SK-N-SH treated with all-trans-retinoic acid at 6 μM for 48 hours (cell line): ENCODE data around the gene RFX6.

Experiments
- ATAC-seq: fragments of 200-7000 bp; cut with Tn5 transposase; 3 replicates; pipeline ENCODE4 v1.9.1; 2020; ENCODE audit warnings: mild to moderate bottlenecking, moderate library complexity
- ARNTL ChIP-seq: fragments of 450-650 bp; formaldehyde crosslinking; IDR thresholded peaks from 2 replicates; pipeline ENCODE4 v1.5.0; 2020; ENCODE audit warnings: low read depth, mild to moderate bottlenecking, moderate library complexity, borderline replicate concordance
- BACH2 ChIP-seq: fragments of 250-450 bp; sonication (Bioruptor Pico); IDR thresholded peaks from 2 replicates; pipeline ENCODE4 v1.9.0; 2021; ENCODE audit warnings: mild to moderate bottlenecking, borderline replicate concordance
- CSDC2 ChIP-seq: fragments of 250-450 bp; sonication (Bioruptor Pico); IDR thresholded peaks from 2 replicates; pipeline ENCODE4 v1.5.0; 2020; ENCODE audit warnings: mild to moderate bottlenecking, moderate library complexity
- ESRRG ChIP-seq: fragments of 250-450 bp; sonication (Bioruptor Pico); IDR thresholded peaks from 2 replicates; pipeline ENCODE4 v1.6.1; 2021; ENCODE audit warnings: mild to moderate bottlenecking
- GLIS3 ChIP-seq: fragments of 250-450 bp; sonication (Bioruptor Pico); IDR thresholded peaks from 2 replicates; pipeline ENCODE4 v1.5.0; 2020; ENCODE audit warnings: mild to moderate bottlenecking, moderate library complexity
- ISL1 ChIP-seq: fragments of 250-450 bp; sonication (Bioruptor Pico); IDR thresholded peaks from 2 replicates; pipeline ENCODE4 v2.1.2; 2022; ENCODE audit warnings: mild to moderate bottlenecking, moderate library complexity
- OSR1 ChIP-seq: fragments of 250-450 bp; sonication (Bioruptor Pico); IDR thresholded peaks from 2 replicates; pipeline ENCODE4 v1.8.0; 2022; ENCODE audit warnings: moderate library complexity, mild to moderate bottlenecking, inconsistent platforms
- RARB ChIP-seq: fragments of 250-450 bp; sonication (Bioruptor Pico); IDR thresholded peaks from 2 replicates; pipeline ENCODE4 v1.8.0; 2021; ENCODE audit warnings: mild to moderate bottlenecking, moderate library complexity
- SNAI2 ChIP-seq: fragments of 250-450 bp; sonication (Bioruptor Pico); IDR thresholded peaks from 2 replicates; pipeline ENCODE4 v1.5.0; 2020; ENCODE audit warnings: mild to moderate bottlenecking, moderate library complexity
- TCF4 ChIP-seq: fragments of 250-450 bp; sonication (Bioruptor Pico); IDR thresholded peaks from 2 replicates; pipeline ENCODE4 v1.8.0; 2021; ENCODE audit warnings: mild to moderate bottlenecking, moderate library complexity, borderline replicate concordance
- TOX ChIP-seq: fragments of 250-450 bp; sonication (Bioruptor Pico); IDR thresholded peaks from 2 replicates; pipeline ENCODE4 v1.8.0; 2021; ENCODE audit warnings: mild to moderate bottlenecking, moderate library complexity, borderline replicate concordance
- ZC3H10 ChIP-seq: fragments of 250-450 bp; sonication (Bioruptor Pico); IDR thresholded peaks from 2 replicates; pipeline ENCODE4 v1.5.1; 2021; ENCODE audit warnings: mild to moderate bottlenecking, moderate library complexity
- ZFP3 ChIP-seq: fragments of 250-450 bp; sonication (Bioruptor Pico); IDR thresholded peaks from 2 replicates; pipeline ENCODE4 v1.5.0; 2020; ENCODE audit warnings: mild to moderate bottlenecking, moderate library complexity
- ZFP30 ChIP-seq: fragments of 450-650 bp; formaldehyde crosslinking; IDR thresholded peaks from 2 replicates; pipeline ENCODE4 v1.5.0; 2022; ENCODE audit warnings: mild to moderate bottlenecking, moderate library complexity
- ZNF565 ChIP-seq: fragments of 450-650 bp; formaldehyde crosslinking; conservative IDR thresholded peaks from 2 replicates; pipeline ENCODE4 v1.5.0; 2020; ENCODE audit warnings: low read depth, mild to moderate bottlenecking, moderate library complexity
- ZNF70 ChIP-seq: fragments of 450-650 bp; formaldehyde crosslinking; IDR thresholded peaks from 2 replicates; pipeline ENCODE4 v1.5.0; 2020; ENCODE audit warnings: mild to moderate bottlenecking, moderate library complexity
- ZNF8 ChIP-seq: fragments of 450-650 bp; formaldehyde crosslinking; IDR thresholded peaks from 2 replicates; pipeline ENCODE4 v1.5.0; 2020; ENCODE audit warnings: mild to moderate bottlenecking, moderate library complexity
- TF ChIP-seq, protein P1 (sequence below): fragments of 250-450 bp; sonication (Bioruptor Pico); IDR thresholded peaks from 2 replicates; pipeline ENCODE4 v1.5.1; 2021; ENCODE audit warnings: mild to moderate bottlenecking, moderate library complexity
- TF ChIP-seq, protein P2 (sequence below): fragments of 250-450 bp; sonication (Bioruptor Pico); IDR thresholded peaks from 2 replicates; pipeline ENCODE4 v1.5.0; 2020; ENCODE audit warnings: mild to moderate bottlenecking, moderate library complexity
- TF ChIP-seq, protein P3 (sequence below): fragments of 250-450 bp; sonication (Bioruptor Pico); IDR thresholded peaks from 2 replicates; pipeline ENCODE4 v1.8.0; 2020; ENCODE audit warnings: mild to moderate bottlenecking, moderate library complexity, borderline replicate concordance
- TF ChIP-seq, protein P4 (sequence below): fragments of 250-450 bp; sonication (Bioruptor Pico); IDR thresholded peaks from 2 replicates; pipeline ENCODE4 v1.8.0; 2021; ENCODE audit warnings: low read depth, mild to moderate bottlenecking, moderate library complexity, borderline replicate concordance

RFX6 gene

DNA sequence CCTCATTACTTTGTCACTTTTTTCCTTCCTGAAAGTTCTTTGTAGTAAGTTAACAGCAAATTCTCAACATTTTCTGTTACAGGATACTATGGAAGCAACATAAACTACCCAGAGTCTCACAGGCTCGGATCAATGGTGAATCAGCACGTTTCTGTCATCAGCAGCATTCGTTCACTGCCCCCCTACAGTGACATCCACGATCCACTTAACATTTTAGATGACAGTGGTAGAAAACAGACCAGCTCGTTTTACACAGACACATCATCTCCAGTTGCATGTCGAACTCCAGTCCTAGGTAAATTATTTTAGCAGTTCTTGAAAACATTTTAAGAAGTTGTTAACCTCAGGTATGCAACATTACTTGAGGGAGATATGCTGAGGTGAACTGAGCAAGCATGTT, 51.6 kb downstream of the RFX6 start:
- no peak for ATAC-seq
- TF ChIP-seq GLIS3 (CRISPR knock-in tag) (no peak), ZNF70 (no peak), TOX (CRISPR knock-in tag) (no peak), ARNTL (CRISPR knock-in tag) (no peak), ZC3H10 (CRISPR knock-in tag) (no peak), ISL1 (CRISPR knock-in tag) (no peak), TCF4 (CRISPR knock-in tag) (no peak), BACH2 (CRISPR knock-in tag) (no peak), OSR1 (no peak)

DNA sequence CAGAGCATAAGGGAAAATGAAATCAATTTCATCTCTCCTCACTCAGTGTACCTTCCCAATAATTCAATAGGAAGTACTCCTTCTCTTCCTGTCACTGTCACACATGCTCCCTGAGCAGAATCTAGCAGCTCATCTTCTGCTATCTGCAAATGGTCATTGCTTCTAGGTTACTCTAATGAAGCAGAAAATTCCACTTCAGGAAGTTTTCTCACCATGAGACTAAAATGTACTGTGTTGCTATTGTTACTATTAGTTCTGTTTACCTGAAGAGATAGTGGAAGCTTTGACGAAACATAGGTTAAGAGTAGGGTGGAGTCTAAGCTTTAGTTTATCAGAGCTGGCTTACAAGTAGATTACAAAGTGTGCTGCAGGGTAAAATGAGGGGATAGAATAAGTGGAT, 52.8 kb downstream of the RFX6 start:
- TF ChIP-seq ZNF565 (CRISPR knock-in tag) (no peak), TCF4 (CRISPR knock-in tag) (no peak), ESRRG (CRISPR knock-in tag) (no peak), GLIS3 (CRISPR knock-in tag) (no peak), ISL1 (CRISPR knock-in tag) (no peak), ZNF70 (no peak), TOX (CRISPR knock-in tag) (no peak)
- TF ChIP-seq, protein P1, sequence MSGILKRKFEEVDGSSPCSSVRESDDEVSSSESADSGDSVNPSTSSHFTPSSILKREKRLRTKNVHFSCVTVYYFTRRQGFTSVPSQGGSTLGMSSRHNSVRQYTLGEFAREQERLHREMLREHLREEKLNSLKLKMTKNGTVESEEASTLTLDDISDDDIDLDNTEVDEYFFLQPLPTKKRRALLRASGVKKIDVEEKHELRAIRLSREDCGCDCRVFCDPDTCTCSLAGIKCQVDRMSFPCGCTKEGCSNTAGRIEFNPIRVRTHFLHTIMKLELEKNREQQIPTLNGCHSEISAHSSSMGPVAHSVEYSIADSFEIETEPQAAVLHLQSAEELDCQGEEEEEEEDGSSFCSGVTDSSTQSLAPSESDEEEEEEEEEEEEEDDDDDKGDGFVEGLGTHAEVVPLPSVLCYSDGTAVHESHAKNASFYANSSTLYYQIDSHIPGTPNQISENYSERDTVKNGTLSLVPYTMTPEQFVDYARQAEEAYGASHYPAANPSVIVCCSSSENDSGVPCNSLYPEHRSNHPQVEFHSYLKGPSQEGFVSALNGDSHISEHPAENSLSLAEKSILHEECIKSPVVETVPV (CRISPR knock-in tag) = no peak
- no peak for ATAC-seq

DNA sequence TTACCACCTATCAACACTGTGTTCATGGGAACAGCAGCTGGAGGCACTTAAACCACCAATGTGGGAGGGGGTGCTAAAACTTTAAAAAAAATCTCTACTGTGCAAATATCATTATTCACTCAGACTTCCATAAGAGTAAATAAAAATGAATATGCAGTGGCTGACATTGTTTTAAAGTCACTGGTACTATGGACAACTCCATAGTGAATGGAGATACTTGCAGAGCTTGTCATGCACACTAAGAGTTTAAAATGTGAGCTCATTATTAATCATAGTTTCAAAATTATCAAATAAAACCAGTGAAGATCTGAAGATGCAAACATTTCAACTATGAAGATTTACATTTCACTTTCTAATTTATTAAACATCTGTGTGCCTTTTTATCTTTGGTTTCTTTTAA, 54.4 kb downstream of the RFX6 start:
- no peak for ATAC-seq
- TF ChIP-seq ZFP30 (CRISPR knock-in tag) = no peak
- no peak for TF ChIP-seq CSDC2 (CRISPR knock-in tag)
- no peak for TF ChIP-seq ISL1 (CRISPR knock-in tag)
- no peak for TF ChIP-seq ZFP3 (CRISPR knock-in tag)
- TF ChIP-seq, protein P2, sequence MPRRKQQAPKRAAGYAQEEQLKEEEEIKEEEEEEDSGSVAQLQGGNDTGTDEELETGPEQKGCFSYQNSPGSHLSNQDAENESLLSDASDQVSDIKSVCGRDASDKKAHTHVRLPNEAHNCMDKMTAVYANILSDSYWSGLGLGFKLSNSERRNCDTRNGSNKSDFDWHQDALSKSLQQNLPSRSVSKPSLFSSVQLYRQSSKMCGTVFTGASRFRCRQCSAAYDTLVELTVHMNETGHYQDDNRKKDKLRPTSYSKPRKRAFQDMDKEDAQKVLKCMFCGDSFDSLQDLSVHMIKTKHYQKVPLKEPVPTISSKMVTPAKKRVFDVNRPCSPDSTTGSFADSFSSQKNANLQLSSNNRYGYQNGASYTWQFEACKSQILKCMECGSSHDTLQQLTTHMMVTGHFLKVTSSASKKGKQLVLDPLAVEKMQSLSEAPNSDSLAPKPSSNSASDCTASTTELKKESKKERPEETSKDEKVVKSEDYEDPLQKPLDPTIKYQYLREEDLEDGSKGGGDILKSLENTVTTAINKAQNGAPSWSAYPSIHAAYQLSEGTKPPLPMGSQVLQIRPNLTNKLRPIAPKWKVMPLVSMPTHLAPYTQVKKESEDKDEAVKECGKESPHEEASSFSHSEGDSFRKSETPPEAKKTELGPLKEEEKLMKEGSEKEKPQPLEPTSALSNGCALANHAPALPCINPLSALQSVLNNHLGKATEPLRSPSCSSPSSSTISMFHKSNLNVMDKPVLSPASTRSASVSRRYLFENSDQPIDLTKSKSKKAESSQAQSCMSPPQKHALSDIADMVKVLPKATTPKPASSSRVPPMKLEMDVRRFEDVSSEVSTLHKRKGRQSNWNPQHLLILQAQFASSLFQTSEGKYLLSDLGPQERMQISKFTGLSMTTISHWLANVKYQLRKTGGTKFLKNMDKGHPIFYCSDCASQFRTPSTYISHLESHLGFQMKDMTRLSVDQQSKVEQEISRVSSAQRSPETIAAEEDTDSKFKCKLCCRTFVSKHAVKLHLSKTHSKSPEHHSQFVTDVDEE (CRISPR knock-in tag) = no peak
- TF ChIP-seq GLIS3 (CRISPR knock-in tag) = no peak
- no peak for TF ChIP-seq ESRRG (CRISPR knock-in tag)
- no peak for TF ChIP-seq ZNF8 (CRISPR knock-in tag)
- TF ChIP-seq ZC3H10 (CRISPR knock-in tag) = no peak

DNA sequence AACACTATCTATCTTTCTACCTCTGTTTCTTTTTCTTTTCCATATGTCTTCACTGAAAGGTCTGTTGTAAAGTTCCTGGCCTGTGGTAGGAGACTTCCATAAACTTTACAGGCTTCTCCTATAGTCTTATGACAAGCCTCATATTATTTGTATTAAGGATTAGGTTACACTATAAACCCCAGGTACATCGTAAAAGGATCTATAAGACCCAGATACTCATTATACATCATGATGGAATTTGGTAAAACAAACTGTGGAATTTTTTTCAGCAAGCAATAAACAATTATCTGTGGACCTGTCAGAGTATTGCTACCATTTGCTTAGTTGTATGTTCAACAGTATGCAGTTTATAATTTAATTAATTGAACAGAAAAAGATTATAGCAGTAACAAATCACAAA, 55.5 kb downstream of the RFX6 start:
- ATAC-seq = no peak
- TF ChIP-seq SNAI2 (CRISPR knock-in tag) (no peak), RARB (CRISPR knock-in tag) (no peak), ZFP30 (CRISPR knock-in tag) (no peak), ZNF70 (no peak)
- TF ChIP-seq, protein P2 (CRISPR knock-in tag) = no peak
- TF ChIP-seq, all 23 proteins: peak for 0

DNA sequence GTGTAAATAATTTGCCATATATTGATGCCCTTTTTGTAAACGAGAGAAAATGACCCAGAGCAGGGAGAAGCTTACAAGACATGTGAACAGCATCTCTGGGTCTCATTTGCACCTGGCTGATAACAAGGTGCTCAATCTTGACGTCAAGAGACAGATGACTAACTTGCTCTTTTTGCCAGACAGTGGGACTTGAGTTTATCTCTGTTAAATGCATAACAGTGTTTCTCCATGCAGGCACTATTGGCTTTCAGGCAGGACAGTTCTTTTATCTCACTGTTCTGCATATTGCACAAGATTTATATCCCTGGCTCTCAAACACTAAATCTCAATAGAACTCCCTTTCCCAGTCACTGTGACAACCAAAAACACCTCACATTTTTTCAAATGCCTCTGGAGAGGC, 56.4 kb downstream of the RFX6 start:
- no peak for ATAC-seq
- TF ChIP-seq, protein P3, sequence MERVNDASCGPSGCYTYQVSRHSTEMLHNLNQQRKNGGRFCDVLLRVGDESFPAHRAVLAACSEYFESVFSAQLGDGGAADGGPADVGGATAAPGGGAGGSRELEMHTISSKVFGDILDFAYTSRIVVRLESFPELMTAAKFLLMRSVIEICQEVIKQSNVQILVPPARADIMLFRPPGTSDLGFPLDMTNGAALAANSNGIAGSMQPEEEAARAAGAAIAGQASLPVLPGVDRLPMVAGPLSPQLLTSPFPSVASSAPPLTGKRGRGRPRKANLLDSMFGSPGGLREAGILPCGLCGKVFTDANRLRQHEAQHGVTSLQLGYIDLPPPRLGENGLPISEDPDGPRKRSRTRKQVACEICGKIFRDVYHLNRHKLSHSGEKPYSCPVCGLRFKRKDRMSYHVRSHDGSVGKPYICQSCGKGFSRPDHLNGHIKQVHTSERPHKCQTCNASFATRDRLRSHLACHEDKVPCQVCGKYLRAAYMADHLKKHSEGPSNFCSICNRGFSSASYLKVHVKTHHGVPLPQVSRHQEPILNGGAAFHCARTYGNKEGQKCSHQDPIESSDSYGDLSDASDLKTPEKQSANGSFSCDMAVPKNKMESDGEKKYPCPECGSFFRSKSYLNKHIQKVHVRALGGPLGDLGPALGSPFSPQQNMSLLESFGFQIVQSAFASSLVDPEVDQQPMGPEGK (CRISPR knock-in tag) = no peak
- TF ChIP-seq, protein P4, sequence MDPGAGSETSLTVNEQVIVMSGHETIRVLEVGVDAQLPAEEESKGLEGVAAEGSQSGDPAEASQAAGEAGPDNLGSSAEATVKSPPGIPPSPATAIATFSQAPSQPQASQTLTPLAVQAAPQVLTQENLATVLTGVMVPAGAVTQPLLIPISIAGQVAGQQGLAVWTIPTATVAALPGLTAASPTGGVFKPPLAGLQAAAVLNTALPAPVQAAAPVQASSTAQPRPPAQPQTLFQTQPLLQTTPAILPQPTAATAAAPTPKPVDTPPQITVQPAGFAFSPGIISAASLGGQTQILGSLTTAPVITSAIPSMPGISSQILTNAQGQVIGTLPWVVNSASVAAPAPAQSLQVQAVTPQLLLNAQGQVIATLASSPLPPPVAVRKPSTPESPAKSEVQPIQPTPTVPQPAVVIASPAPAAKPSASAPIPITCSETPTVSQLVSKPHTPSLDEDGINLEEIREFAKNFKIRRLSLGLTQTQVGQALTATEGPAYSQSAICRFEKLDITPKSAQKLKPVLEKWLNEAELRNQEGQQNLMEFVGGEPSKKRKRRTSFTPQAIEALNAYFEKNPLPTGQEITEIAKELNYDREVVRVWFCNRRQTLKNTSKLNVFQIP (CRISPR knock-in tag) = no peak
- TF ChIP-seq GLIS3 (CRISPR knock-in tag) (no peak), CSDC2 (CRISPR knock-in tag) (no peak), TOX (CRISPR knock-in tag) (no peak)
- TF ChIP-seq, protein P1 (CRISPR knock-in tag) = no peak
